HUDEP-2 (cell line): ENCODE data around the gene PAPOLB.

ENCODE experiments used
- DNase-seq, 76 experiments: peaks; one replicate each; lab custom pipeline; 2025; ENCODE audit not compliant: unreplicated experiment in 76 of 76; lab: John Stamatoyannopoulos, UW

The PAPOLB gene

DNA sequence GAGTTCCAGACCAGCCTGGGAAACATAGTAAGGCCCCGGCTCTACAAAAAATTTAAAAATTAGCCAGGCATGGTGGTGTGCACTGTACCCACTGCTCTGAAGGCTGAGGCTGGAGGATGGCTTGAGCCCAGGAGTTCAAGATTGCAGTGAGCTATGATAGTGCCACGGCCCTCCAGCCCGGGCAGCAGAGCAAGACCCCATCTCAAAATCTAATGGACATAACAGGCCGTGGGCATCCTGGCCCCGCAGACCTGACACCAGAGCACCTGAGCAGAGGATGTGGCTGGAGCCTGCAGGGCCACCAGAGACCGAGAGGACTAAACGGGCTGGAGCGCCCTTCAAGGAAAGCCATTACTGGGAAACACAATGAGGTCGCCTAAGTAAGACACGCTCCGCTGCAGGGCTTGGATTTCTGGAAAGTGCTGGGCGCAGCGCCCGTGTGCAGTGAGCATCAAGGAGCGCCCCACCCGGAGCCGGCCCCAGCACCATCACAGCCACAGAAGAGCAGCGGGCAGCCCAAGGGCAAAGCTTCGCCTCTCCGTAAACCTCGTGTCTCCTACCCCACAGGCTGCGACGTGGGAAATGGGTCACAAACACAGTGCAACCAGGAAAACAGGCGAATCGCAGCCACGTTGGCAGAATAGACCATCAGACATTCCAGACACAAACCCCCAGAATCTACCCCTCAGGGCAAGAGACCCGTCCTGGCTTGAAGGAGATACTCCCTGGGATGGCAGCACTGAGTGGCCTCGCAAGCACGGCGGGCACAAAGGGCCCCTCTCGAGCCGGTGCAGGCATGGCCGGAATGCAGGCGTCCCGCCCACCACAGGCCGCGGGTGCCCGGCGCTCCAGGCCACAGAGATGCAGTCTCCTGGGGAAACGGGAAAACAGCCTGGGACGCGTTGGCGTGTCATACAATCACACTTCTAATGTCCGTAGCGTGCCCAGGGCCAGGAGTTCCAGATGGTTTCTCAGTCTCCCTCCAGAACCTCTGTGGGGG is 16.8 kb upstream of the PAPOLB start:
- no peak for DNase-seq

DNA sequence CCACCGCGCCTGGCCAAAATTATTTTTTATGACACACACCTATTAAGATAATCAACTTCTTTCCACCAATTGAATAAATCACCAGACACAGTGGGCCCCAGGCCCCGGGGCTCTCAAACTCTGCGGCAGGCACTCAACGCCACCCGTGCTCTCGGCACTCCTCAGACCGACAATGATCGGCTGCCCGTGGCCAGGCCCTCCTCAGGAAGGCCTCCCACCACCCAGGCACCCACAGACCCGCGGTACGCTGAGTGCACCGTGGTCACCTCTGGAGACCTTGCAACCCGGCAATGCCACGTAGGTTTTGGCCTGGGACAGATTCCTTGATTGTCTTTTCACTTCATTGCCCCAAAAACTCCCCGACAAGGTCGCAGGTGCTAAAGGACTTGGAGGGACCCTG is 14.8 kb upstream of the PAPOLB start:
- no peak for DNase-seq

DNA sequence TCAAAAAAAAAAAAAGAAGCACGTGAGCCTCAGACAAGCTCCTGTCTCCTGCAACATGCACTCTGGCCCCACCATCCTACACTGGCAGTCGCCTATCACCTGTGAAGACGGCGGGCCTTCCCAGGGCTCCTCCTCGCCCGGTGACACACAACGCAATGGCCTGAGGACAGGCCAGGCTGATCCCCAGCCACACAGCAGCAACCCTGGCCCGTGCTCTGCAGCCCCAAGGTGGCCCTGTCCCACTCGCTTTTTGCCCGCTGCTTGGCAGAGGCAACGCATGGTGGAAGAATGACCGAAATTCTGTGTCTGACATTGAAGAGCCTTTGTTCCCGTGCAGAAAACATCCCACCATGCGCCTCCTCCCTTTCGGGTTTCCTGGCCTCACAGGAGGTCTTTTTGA is 13.6 kb upstream of the PAPOLB start:
- DNase-seq, result no peak

DNA sequence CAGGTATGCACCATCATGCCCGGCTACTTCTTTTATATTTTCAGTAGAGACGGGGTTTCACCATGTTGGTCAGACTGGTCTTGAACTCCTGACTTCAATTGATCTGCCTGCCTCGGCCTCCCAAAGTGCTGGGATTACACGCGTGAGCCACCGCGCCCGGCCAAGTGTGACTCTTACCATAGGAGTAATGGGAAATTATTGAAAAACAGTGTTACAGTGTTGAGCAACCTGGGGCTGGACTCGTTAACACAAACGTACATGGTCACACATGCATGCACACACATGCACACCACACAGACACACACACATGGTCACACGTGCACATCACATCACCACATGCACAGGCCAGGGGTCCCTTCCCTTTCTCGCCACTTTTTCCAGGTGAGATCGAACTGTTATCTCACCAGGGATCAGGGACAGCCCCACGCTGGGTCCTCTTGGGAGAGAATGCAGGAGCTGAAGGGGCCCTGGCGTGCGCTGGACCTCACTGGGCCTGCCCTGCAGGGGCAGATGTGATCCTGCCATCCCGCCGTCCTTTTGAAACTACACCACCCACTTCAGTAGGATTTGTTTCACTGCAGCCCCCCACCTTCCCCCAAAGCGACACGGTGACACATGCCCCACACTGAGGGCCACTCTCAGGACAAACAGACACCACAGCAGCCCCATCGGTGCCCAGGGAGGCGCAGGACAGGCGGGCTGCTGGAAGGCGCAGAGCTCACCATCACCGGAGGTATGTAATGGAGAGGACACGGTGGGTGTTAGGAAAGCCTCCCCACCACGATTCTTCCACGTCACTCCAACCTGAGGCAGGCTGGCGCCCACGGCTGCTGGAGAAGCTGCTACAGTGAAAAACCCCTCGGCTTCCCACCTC is 11.5 kb upstream of the PAPOLB start:
- no peak for DNase-seq

DNA sequence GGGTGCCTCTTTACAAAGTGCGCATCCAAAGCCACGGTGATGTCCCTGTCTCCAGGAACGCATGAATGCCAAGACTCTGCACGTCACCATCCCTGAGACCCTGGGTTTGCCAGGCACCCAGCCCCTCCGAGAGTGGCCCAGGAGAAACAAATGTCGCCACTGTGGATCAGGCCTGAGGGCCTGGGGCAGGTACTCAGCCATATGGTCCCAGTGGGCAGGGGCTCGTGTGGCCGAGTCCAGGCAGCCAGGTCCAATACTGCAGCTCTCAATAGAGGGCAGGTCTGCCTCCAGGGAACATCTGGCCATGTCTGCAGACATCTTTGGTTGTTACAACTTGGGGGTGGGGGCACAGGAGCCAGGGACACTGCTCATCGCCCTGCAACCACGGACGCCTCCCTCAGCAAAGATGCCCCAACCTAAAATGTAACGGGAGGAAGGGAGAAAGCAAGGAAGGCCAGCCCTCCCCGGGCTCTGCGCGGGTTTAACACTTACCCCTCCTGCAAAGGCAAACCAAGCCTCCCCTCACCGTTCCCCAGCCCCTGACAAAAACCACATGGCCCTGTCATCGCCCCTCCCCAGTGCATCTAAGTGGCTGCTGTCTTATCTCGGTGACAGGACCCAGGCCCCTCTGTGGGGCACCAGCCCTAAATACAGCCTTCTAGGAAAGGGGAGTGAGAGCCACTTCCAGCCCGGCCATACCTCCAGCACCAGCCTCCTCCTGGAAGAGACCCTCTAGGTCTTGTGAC is 10.3 kb upstream of the PAPOLB start:
- DNase-seq, result no peak

DNA sequence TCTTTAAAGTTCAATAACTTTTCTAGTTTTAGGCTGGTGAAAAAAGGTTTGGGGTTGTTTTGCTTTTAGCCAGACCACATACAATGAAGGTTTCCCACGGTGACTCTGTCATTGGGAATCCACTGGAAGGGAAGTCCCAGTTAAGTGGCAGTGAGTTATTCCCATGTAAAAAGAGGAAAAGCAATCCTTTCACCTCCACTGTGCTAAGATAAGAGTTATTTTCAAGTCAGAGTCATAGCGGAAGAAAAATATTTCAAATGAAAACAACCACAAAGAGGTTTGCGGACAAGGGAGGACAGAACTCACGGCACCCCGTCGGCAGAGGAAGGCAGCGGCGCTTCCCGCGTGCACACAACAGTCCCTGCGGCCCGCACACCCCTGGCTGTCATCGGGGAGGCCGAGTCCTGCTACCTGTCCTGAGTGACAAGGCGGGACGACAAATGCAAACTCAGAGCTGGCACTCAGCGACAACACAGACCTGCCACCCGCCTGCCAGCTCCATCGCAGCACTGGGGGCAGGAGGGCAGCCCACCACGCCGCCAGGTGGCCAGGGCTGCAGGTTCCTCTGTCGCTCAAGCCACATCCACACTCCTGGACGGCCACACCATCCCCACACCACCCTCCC is 9.3 kb upstream of the PAPOLB start:
- DNase-seq, result no peak

DNA sequence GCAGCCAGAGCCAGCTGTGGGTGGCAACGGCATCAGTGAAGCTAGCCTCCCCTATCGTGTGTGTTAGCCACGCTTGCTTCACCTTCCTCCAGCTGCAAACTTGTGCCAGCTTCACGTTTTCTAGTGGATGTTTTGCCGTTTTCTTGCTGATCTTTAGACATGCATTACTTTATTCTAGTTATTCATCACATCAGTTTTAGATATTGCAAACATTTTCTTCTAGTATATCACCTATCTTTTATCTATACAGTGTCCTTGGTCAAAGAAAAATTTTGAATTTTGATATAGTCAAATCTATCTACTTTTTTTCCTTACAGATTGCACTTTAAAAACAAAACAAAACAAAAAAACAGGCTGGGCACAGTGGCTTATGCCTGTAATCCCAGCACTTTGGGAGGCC is 6.7 kb upstream of the PAPOLB start:
- no peak for DNase-seq

DNA sequence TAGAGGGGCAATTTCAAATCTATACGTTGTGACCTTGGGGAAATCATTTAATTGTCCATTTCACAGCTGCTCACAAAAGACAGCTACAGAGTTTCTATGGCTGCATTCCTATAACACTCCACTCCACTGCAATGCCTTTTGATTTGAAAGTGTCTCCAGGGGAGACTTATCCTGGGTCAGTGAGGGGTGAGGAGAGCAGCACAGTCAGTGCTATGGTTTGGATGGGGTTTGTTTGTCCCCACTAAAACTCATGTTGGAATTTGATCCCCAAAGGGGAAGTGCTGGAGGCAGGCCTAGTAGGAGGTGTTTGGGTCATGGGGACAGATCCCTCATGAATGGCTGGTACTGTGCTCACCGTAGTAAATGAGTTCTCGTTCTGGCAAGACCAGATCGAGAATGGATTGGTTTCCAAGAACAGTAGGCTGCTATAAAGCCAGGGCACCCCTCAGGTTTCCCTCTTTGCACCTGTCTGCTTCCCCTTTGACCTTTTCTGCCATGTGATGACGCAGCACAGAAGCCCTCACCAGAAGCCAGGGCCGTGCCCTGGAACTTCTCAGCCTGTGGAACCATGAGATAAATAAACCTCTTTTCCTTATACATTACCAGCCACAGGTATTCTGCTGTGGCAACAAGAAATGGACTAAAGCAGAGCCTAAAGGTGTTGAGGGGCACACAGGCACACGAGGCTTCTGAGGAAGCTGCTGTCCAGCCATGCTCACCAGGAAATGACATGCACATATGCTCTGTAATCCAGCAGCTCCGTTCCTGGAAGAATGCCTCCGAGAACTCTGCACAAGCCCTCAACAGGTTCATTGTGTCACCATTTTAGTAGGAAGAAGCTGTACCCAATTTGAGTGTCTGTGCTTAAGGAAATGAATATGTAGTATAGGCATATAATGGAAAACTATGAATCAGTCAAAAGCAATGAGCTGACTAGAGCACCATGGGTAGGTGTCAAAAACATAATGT is 5.0 kb upstream of the PAPOLB start:
- DNase-seq, result no peak

DNA sequence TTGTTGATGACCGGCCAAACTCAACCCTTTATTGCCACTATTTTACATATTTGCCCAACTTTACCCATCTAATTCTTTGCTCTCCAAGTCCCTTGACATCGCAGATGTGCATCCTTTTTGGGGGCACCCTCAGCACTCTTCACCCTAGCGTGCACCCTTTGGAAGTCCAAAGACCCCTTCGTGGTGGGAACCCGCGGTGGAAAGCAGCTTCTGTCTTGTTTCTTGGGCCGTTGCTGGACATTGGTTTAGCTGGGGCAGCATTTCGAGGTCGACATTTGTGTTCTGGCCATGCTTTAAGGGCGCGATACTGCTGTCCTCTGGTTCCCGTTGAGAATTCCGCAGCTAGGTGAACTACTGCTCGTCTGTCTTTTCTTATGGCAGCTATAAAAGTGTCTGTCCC is 326 bp upstream of the PAPOLB start:
- no peak for DNase-seq

DNA sequence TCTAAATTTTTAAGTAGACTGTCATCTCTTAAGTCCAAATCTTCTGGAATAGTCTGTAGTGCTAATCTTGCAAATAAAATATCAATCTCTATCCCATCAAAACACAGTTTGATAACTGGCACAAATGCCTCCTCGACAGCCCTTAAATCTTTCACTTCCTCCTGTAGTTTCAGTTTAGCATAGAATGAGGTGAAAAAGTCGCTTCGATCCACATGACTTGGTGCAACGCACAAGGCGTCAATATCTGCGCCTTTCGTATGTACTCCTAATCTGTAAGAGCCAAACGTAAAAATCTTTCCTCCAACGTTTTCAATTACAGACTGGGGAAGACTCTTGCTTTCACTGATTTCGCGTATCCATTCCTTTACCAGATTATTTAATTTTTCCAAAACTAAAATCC is 603 bp downstream of the PAPOLB start:
- DNase-seq, result no peak

DNA sequence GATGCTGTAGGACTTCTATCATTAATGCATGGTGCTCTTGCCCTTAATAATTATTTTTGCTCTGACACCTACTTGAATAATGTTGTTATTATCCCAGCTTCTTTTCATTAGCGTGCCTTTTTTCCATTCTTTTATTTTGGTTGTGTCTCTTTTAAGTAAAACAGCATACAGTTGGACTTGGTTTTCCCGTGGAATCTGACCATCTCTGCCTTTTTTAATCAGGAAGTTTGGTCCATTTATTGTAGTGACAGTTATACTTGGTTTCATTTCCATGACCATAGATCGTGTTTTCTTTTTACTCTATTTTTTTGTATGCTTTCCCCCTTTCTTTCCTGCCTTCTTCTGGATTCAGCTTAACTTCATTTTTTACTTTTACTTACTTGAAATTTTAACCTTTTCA is 4.6 kb downstream of the PAPOLB start:
- DNase-seq, result no peak

DNA sequence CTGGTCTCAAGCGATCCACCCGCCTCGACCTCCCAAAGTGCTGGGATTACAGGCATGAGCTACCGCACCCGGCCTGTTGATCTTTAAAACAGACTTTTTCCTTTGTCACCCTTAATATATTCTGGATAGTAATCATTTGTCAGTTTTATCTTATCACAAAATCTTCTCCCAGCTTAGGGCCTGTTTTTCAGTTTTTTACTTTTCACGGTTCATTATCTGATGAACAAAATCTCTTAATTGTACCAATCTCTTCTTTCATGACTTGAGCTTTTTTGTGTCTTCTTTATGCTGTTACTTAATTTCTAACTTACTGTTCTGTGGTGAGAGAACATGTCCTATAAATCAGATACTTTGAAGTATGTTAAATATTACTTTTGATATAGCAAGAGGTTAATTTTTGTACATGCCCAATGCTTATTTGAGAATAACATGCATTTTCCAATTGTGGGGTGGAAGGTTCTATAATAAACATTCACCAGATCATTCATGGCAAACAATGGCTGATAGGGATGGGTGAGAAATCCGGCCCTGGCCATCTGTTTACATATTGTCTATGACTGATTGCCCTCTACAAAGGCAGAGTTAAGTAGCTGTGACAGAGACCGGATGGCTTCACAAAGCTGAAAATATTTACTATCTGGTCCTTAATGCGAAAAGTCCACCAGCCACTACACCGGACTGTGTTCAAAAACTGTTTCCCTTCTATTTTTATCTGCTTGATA is 5.3 kb downstream of the PAPOLB start:
- no peak for DNase-seq

DNA sequence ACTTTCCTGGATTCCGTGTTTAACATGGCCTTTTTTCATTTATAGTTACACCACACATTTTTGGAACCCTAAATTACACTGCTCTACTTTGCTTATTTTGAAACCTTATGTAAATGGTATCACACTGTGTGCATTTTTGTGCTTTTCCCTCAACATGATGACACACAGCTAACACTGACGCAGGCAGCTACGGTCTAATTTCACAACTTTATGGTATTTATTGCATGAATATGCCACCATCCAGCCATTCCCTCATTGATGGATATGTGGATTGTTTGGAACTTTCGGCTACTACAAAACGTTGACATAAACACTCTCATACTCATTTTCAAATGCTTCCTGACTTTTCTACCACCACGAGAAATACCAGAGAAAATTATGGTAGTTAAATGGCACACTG is 6.9 kb downstream of the PAPOLB start:
- DNase-seq, result no peak

DNA sequence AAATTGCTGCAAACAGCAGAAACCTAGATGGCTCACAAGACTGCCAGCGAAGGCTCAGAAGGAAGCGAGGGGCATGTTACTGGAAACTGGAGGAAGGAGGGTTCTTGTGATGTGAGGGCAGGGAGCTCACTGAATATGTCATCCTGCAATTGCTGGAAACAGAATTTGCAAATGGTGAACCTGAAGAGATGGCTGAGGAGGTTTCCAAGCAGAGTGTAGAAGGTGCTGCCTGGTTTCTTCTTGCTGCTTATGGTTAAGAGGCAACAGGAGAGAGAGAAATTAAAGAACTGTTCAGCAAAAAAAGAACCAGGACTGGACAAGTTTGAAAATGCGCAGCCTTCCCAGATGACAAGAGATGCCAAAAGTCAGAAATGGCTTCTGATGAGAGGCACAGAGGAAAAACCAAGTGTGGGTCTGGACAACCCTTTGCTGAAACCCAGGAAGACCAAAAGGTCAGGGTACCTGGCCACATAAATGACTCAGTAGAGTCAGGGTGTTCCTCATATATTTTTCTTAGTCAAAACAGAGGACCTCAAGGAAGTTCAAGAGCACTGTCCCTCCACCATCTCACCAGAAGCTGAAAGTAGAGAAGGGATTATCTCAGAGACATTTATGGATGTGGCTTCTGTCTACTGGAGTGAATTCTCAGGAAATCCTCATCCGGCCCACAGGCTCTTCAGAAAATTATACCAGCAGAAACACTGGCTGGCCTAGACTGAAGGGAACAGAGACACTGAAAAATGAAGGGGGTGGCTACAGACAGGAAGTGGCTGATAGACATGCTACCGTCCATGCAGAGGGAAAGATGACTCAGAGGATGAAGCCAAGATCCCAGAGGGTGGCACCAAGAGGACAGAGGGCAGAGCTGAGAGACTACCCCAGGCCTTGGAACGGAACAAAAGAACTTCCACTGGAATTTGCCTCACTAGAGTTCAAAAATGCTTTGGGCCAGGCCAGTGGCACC is 10.1 kb downstream of the PAPOLB start:
- DNase-seq, result peak in 2 of 76 experiments; percentile 1

DNA sequence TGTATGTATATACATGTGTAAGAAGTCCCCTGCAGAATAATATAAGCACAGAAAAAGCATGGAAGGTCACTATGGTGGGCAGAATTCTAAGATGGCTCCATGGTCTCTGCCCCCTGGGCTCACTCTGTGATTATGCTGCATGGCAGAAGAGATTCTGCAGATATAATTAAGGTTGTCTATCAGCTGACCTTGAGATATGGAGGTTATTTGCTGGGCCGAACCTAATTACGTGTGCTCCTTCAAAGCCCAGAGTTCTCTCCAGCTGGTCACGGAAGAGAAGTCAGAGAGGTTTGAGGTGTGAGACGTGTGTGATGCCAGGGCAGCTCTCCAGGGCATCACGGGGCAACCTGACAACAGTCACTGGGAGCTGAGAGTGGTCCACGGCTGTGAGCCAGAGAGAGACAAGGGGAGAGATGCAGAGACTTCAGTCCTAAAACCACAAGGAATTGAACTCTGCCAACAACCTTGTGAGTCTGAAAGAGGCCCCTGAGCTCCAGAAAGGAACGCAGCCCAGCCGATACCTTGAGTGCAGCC is 11.5 kb downstream of the PAPOLB start:
- no peak for DNase-seq

DNA sequence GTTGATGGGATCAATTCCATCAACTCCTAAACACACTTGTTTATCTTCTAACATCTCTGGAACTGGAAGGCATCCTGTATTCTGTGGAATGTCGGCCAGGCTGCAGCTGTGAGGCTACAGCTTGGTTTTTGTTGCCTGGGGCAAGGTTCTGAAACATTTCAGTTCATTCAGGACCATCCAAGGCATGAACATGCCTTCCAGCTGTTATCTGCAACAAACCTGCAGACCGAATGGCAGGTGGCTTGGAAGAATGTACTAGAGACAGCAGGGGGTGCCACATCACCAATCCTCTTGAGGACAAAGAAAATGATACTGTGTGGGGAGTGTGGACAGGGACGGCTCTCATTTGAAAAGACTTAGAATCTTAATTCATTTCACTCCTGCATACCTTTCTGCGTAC is 12.4 kb downstream of the PAPOLB start:
- DNase-seq, result peak in 22 of 76 experiments; percentile 2 to 45 (median 7)

DNA sequence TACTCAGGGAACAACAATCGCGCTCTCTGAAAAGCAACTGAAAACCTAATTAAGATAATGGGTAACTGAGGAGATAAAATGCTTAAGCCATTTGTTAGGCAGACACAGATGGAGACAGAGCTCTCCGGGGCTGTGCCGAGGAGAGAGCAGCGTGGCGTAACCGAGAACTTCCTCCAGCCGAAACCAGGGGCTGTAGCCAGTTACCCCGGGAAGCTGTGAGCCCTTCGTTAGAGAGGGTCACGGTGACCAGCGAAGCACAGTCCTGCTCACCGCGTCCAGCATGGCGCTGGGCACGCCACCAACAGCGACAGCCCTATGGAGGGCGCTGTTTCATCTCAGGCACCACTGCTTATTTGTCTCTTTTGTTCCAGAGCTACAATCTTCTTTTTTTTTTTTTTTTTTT is 16.1 kb downstream of the PAPOLB start:
- DNase-seq, result no peak
